CD4-positive, alpha-beta T cell treated with Interleukin-1 beta for 1 hour (primary cell): ENCODE measurements around the gene KRTAP26-1.

ENCODE experiments used
- DNase-seq, 2 donors: peaks; one replicate each; pipeline ENCODE4 v3.0.0-alpha.2; 2020 to 2022

Gene KRTAP26-1

DNA sequence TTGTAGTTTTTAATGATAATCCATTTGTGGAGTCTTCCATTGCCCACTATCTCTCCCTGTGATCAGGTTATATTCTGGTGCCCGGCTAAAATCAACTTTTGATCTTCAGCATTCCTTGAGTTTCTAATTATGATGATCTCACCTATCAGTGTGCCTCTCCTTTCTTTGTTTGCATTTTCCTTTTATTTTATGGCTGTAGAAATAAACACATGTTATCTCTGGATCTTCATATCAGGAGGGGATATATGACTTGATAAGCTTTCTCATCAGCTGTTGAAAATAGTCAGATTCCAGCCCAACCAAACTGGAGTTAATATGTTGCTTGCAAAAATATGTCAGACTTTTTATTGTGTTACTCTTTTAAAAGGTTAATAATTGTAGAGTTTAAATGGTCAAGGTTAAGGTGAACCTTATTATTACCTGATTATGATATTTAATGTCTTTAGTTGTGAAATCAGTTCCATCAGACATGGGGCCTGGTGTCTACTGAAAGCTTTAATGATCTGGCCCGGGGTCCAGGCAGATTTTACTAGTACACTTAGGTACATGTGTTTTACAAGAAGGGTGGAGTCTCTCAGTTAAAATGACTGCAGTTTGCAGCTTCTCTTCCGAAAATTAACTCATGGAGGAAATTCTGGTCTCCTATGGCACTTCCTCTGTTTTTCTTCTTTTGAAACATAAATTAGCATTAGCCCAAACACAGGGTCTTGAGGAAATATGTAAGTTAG, 50.1 kb downstream of the KRTAP26-1 start:
- no peak for DNase-seq
